OCI-LY1 (cell line): Measurements from ENCODE around the gene SLC17A8.

Experiments
- EZH2 ChIP-seq: fragments of 200-600 bp; sonication (generic), shearing (Covaris generic); IDR thresholded peaks from 2 replicates; pipeline ENCODE4 v1.8.0; 2017; ENCODE audit warnings: borderline replicate concordance, mixed run types, mild to moderate bottlenecking, antibody characterized with exemption, low read length, moderate library complexity, mixed read lengths
- TF ChIP-seq, protein P1 (sequence below): fragments of 200-600 bp; sonication (generic), shearing (Covaris generic); IDR thresholded peaks from 2 replicates; pipeline ENCODE4 v1.5.1; 2017; ENCODE audit warnings: mild to moderate bottlenecking, antibody characterized with exemption, low read length, moderate library complexity, mixed read lengths

- TF ChIP-seq, protein P1, sequence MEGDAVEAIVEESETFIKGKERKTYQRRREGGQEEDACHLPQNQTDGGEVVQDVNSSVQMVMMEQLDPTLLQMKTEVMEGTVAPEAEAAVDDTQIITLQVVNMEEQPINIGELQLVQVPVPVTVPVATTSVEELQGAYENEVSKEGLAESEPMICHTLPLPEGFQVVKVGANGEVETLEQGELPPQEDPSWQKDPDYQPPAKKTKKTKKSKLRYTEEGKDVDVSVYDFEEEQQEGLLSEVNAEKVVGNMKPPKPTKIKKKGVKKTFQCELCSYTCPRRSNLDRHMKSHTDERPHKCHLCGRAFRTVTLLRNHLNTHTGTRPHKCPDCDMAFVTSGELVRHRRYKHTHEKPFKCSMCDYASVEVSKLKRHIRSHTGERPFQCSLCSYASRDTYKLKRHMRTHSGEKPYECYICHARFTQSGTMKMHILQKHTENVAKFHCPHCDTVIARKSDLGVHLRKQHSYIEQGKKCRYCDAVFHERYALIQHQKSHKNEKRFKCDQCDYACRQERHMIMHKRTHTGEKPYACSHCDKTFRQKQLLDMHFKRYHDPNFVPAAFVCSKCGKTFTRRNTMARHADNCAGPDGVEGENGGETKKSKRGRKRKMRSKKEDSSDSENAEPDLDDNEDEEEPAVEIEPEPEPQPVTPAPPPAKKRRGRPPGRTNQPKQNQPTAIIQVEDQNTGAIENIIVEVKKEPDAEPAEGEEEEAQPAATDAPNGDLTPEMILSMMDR: peak; percentile 83
- TF ChIP-seq EZH2: no peak
These were observed 48.0 kb downstream of the SLC17A8 start for GRCh38 chr12:100404769-100405407.
